ENCODE data around the gene NFE2L1.

The NFE2L1 gene

GRCh38 chr17:48054238-48055185 lies 6.4 kb downstream of the NFE2L1 start:
- POLR2A ChIA-PET = interaction anchor here (0.8 to 2.4 kb wide), 2 partner anchors 9 to 16 kb away, joined by 3 to 7 read pairs; no protein-coding TSS in a partner anchor
- no peak for TF ChIP-seq ELF4 (IDR thresholded peaks at IDR 0.05)
- TF ChIP-seq ZNF384 (IDR thresholded peaks at IDR 0.05) = no peak
- TF ChIP-seq FOXM1 (IDR thresholded peaks at IDR 0.05; ENCODE audit: borderline replicate concordance) = no peak
- no peak for TF ChIP-seq FOXA1 (IDR thresholded peaks at IDR 0.05)
- no peak for TF ChIP-seq SUZ12 (IDR thresholded peaks at IDR 0.05)
- TF ChIP-seq, protein P1, sequence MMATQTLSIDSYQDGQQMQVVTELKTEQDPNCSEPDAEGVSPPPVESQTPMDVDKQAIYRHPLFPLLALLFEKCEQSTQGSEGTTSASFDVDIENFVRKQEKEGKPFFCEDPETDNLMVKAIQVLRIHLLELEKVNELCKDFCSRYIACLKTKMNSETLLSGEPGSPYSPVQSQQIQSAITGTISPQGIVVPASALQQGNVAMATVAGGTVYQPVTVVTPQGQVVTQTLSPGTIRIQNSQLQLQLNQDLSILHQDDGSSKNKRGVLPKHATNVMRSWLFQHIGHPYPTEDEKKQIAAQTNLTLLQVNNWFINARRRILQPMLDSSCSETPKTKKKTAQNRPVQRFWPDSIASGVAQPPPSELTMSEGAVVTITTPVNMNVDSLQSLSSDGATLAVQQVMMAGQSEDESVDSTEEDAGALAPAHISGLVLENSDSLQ (IDR thresholded peaks at IDR 0.05) = no peak
- TF ChIP-seq ARNT (IDR thresholded peaks at IDR 0.05) = no peak
- no peak for TF ChIP-seq HDGF (IDR thresholded peaks at IDR 0.05; ENCODE audit: borderline replicate concordance)
- no peak for TF ChIP-seq TARDBP (IDR thresholded peaks at IDR 0.05)
- TF ChIP-seq FOXK2 (IDR thresholded peaks at IDR 0.05) = no peak
- no peak for TF ChIP-seq L3MBTL2 (conservative IDR thresholded peaks at IDR 0.05)
- CTCF ChIA-PET = interaction anchor here (0.7 to 1.5 kb wide), 3 partner anchors 14 to 28 kb away, joined by 4 read pairs; no protein-coding TSS in a partner anchor
- DNase-seq (ENCODE audit: extremely low spot score) = no peak

DNA sequence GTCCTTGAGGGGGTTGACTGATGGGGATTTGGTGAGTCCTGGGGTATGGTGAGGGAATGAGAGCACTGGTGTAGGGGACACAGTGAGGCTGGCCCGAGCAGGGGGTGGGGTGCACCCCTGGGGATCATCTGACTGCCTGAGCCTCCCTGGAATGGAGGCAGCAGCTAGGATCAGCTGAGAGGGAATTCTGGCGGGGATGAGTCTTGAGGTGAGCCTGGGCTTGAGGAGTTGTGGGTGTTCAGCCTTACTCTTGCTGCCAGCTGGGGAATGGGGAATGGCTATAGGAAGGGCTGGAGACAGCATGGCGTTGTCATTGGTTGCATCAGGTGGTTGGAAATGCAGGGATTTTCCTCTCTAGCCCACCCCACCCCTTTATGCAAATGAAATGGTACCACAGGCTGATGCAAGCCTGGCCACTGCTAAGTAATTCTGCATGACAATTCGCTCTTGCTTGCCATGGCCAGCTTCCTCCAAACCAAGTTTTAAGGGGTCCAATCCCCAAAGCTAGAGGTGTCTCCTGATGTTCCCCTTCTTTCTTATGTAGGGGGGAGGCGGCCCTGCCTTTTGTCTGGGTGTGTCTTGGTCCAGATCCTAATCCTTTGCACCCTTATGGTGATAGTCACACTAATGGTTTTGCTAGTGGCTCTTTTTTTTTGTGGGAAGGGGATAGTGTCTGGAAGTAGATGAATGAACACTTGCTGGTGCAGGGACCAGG lies 7.5 kb downstream of the NFE2L1 start:
- CTCF ChIA-PET = interaction anchor here (1.1 to 1.5 kb wide), 2 partner anchors 13 to 29 kb away, joined by 4 read pairs; no protein-coding TSS in a partner anchor
- no peak for TF ChIP-seq ELF4 (IDR thresholded peaks at IDR 0.05)
- TF ChIP-seq FOXK2 (IDR thresholded peaks at IDR 0.05) = no peak
- TF ChIP-seq BHLHE40 (IDR thresholded peaks at IDR 0.05; ENCODE audit: borderline replicate concordance) = no peak
- TF ChIP-seq HDGF (IDR thresholded peaks at IDR 0.05; ENCODE audit: borderline replicate concordance) = no peak
- no peak for TF ChIP-seq NFRKB (IDR thresholded peaks at IDR 0.05)
- no peak for TF ChIP-seq FOXM1 (IDR thresholded peaks at IDR 0.05; ENCODE audit: borderline replicate concordance)
- TF ChIP-seq, protein P1 (IDR thresholded peaks at IDR 0.05) = no peak
- no peak for TF ChIP-seq SUZ12 (IDR thresholded peaks at IDR 0.05)
- POLR2A ChIA-PET = interaction anchor here (1.1 to 1.2 kb wide), 2 partner anchors 12 to 44 kb away, joined by 3 to 4 read pairs; no protein-coding TSS in a partner anchor
- DNase-seq (ENCODE audit: extremely low spot score) = no peak

- DNase-seq (ENCODE audit: extremely low spot score) = no peak
- TF ChIP-seq FOXM1 (IDR thresholded peaks at IDR 0.05; ENCODE audit: borderline replicate concordance) (no peak), CTBP1 (IDR thresholded peaks at IDR 0.05; ENCODE audit: borderline replicate concordance) (no peak), HDGF (IDR thresholded peaks at IDR 0.05; ENCODE audit: borderline replicate concordance) (no peak), BHLHE40 (IDR thresholded peaks at IDR 0.05; ENCODE audit: borderline replicate concordance) (no peak), ARNT (IDR thresholded peaks at IDR 0.05) (no peak), SP1 (IDR thresholded peaks at IDR 0.05) (no peak), NFRKB (IDR thresholded peaks at IDR 0.05) (no peak), ZNF384 (IDR thresholded peaks at IDR 0.05) (no peak)
- CTCF ChIA-PET = interaction anchor here (0.6 kb wide), 1 partner anchor 463 kb away, joined by 5 read pairs; no protein-coding TSS in a partner anchor
- POLR2A ChIA-PET = interaction anchor here (1.1 to 1.2 kb wide), 2 partner anchors 13 to 44 kb away, joined by 3 to 4 read pairs; no protein-coding TSS in a partner anchor
Measured at GRCh38 chr17:48056246-48056745, 8.1 kb downstream of the NFE2L1 start.

DNA sequence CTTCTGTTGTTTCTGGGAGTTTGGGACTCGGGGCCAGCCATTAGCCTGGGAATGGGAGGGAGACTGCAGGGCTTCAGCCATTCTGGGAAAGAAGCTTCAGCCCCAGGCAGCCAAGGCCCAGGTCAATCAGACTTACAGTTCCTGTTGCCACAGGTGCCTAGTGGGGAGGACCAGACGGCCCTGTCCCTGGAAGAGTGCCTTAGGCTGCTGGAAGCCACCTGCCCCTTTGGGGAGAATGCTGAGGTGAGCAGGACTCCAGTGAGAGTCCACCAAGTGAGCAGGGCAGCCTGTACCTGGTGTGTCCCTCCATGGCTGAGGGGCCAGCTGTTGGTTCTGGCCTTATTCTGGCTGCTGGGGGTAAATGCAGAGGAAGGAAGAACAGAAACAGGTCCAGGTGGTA lies 8.7 kb downstream of the NFE2L1 start:
- ChIA-PET CTCF (interaction anchor here (0.6 kb wide), 1 partner anchor 463 kb away, joined by 5 read pairs; no protein-coding TSS in a partner anchor), POLR2A (interaction anchor here (1.1 to 7.0 kb wide), 2 partner anchors 8 to 14 kb away, joined by 4 to 64 read pairs; partner anchors contain the start of gene NFE2L1)
- DNase-seq (ENCODE audit: extremely low spot score) = no peak
- no peak for TF ChIP-seq LEF1 (IDR thresholded peaks at IDR 0.05; ENCODE audit: borderline replicate concordance)
- TF ChIP-seq FOXA1 (IDR thresholded peaks at IDR 0.05) = no peak

DNA sequence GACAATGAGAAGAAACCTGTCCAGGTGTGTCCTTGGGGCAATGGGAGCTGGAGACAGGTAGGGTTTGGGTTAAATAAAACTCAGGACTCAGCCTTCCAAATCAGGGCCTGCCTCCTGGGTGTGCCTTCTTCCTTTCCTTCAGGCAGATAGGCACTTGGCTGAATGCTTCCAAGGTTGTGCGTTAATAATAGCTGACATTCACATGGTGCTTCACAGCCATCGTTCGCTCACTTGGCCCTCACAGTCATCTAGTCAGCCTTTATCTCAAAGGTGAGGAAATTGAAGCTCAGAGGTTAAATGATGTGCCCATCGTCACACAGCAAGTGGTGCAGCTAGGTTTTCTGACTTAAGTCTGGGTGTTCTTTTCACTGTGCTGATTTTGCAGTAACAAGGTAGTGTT lies 9.5 kb downstream of the NFE2L1 start:
- TF ChIP-seq NFRKB (IDR thresholded peaks at IDR 0.05) = no peak
- no peak for TF ChIP-seq FOXM1 (IDR thresholded peaks at IDR 0.05; ENCODE audit: borderline replicate concordance)
- TF ChIP-seq, protein P1 (IDR thresholded peaks at IDR 0.05) = no peak
- no peak for TF ChIP-seq FOXK2 (IDR thresholded peaks at IDR 0.05)
- no peak for TF ChIP-seq FOXA1 (IDR thresholded peaks at IDR 0.05)
- no peak for TF ChIP-seq L3MBTL2 (conservative IDR thresholded peaks at IDR 0.05)
- no peak for TF ChIP-seq ZNF384 (IDR thresholded peaks at IDR 0.05)
- TF ChIP-seq LEF1 (IDR thresholded peaks at IDR 0.05; ENCODE audit: borderline replicate concordance) = no peak
- POLR2A ChIA-PET = interaction anchor here (1.7 to 7.0 kb wide), 2 partner anchors 9 to 10 kb away, joined by 7 to 64 read pairs; partner anchors contain the start of gene NFE2L1
- CTCF ChIA-PET = interaction anchor here (0.6 to 1.4 kb wide), 4 partner anchors 9 to 22 kb away, joined by 3 to 4 read pairs (median 4); partner anchors contain the start of gene NFE2L1
- DNase-seq (ENCODE audit: extremely low spot score) = no peak
